PFSK-1 (cell line): Measurements from ENCODE around the gene TXLNB.

Experiments used
- FOXP2 ChIP-seq: optimal IDR thresholded peaks from 2 replicates; pipeline ENCODE3; 2011; ENCODE audit warnings: borderline replicate concordance, control low read depth, inconsistent platforms; ENCODE audit not compliant: insufficient read depth; ENCODE audit errors: extremely low read length, extremely low read depth
- SIN3A ChIP-seq: IDR thresholded peaks from 2 replicates; pipeline ENCODE4 v1.6.1; 2012; ENCODE audit warnings: mild to moderate bottlenecking, low read length, moderate library complexity, borderline replicate concordance; ENCODE audit not compliant: insufficient read depth

DNA sequence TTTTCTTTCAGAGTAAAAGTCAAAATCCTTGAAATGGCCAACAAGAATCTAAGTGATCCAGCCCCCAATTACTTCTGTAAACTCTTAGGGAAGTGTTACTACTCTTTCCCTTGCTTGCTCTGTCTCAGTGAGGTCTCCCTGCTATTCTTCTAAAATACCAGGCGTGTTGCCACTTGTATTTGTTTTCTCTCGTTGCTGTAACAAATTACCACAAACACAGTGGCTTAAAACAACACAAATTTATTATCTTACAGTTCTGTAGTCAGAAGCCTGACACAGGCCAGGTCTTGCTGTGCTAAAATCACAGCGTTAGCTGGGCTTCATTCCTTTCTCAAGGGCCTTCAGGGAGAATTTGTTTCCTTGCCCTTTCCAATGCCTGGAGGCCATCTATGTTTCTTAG lies 97.1 kb downstream of the TXLNB start:
- TF ChIP-seq SIN3A (no peak), FOXP2 (no peak)
